Right forelimb (tissue), 1 donor: ENCODE results near the gene RXYLT1.
"Not testable (repeated sequence)": the region's sequence is repeated elsewhere in the genome, so short reads cannot be mapped to it uniquely, and the experiment has no call there.

Experiments
- DNase-seq: peaks from one replicate; pipeline ENCODE4 v3.0.0-alpha.2; 2018

The RXYLT1 gene

GRCh38 chr12:63805704-63806672 is 26.3 kb downstream of the RXYLT1 start:
- DNase-seq = no peak

GRCh38 chr12:63808631-63809030 is 28.9 kb downstream of the RXYLT1 start:
- no peak for DNase-seq

- DNase-seq = no peak
Observed at GRCh38 chr12:63809566-63809965, 29.9 kb downstream of the RXYLT1 start.

GRCh38 chr12:63811334-63811733 is 31.6 kb downstream of the RXYLT1 start:
- no peak for DNase-seq

- DNase-seq = no peak
Observed at GRCh38 chr12:63811755-63812154, 32.0 kb downstream of the RXYLT1 start.

GRCh38 chr12:63814146-63814772 is 34.5 kb downstream of the RXYLT1 start:
- DNase-seq = no peak

GRCh38 chr12:63815482-63815852 is 35.8 kb downstream of the RXYLT1 start:
- DNase-seq = no peak

GRCh38 chr12:63816031-63816430 is 36.3 kb downstream of the RXYLT1 start:
- DNase-seq = no peak

GRCh38 chr12:63820427-63820826 is 40.7 kb downstream of the RXYLT1 start:
- no peak for DNase-seq

GRCh38 chr12:63821781-63822251 is 42.1 kb downstream of the RXYLT1 start:
- DNase-seq = peak; percentile 55

- no peak for DNase-seq
Observed at GRCh38 chr12:63822352-63822751, 42.6 kb downstream of the RXYLT1 start.

GRCh38 chr12:63823040-63823439 is 43.3 kb downstream of the RXYLT1 start:
- no peak for DNase-seq

GRCh38 chr12:63826006-63826585 is 46.4 kb downstream of the RXYLT1 start:
- DNase-seq = no peak

- DNase-seq = no peak
Observed at GRCh38 chr12:63828867-63829266, 49.2 kb downstream of the RXYLT1 start.

- no peak for DNase-seq
Observed at GRCh38 chr12:63836046-63836445, 56.3 kb downstream of the RXYLT1 start.

- no peak for DNase-seq
Observed at GRCh38 chr12:63836936-63837335, 57.2 kb downstream of the RXYLT1 start.

- DNase-seq = no peak
Observed at GRCh38 chr12:63838411-63838810, 58.7 kb downstream of the RXYLT1 start.

- DNase-seq = no peak
Observed at GRCh38 chr12:63841011-63841410, 61.3 kb downstream of the RXYLT1 start.

- no peak for DNase-seq
Observed at GRCh38 chr12:63841571-63841970, 61.9 kb downstream of the RXYLT1 start.

GRCh38 chr12:63842750-63843149 is 63.0 kb downstream of the RXYLT1 start:
- DNase-seq = not testable (repeated sequence)

GRCh38 chr12:63843254-63843720 is 63.6 kb downstream of the RXYLT1 start:
- DNase-seq = no peak

- DNase-seq = peak; percentile 94
Observed at GRCh38 chr12:63843721-63844390, 64.1 kb downstream of the RXYLT1 start.
